GM19025 (cell line): ENCODE data around the gene GGTLC2.

Source experiments
- ATAC-seq: cut with Tn5 transposase; IDR thresholded peaks from one replicate; pipeline ENCODE4 v1.9.1; 2021; ENCODE audit warnings: mild to moderate bottlenecking, low read depth, moderate library complexity; ENCODE audit not compliant: unreplicated experiment

GGTLC2 gene

GRCh38 chr22:22687638-22688500 is 43.5 kb downstream of the GGTLC2 start:
- ATAC-seq: no peak

- no peak for ATAC-seq
These were observed 45.4 kb downstream of the GGTLC2 start for GRCh38 chr22:22689621-22690345.

- ATAC-seq: no peak
These were observed 46.6 kb downstream of the GGTLC2 start for GRCh38 chr22:22691055-22691454.

- no peak for ATAC-seq
These were observed 47.6 kb downstream of the GGTLC2 start for GRCh38 chr22:22691716-22692701.

- ATAC-seq: no peak
These were observed 48.5 kb downstream of the GGTLC2 start for GRCh38 chr22:22692707-22693530.

DNA sequence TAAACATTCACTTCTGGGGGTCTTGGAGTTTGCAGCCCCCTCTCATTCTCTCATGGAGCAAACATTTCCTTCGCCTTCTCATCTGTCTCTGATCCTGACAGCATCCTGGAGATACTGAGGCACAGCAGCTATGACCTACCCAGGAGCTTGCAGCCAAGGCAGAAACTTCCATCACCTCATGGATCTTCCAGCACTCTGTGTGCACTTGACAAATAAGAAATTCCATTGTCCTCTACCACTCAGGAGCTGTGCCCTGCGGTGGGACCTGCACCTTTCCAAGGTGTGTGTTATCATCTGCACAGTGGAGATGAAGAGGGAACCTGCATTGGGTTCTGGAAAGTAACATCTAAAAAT is 49.1 kb downstream of the GGTLC2 start:
- no peak for ATAC-seq

DNA sequence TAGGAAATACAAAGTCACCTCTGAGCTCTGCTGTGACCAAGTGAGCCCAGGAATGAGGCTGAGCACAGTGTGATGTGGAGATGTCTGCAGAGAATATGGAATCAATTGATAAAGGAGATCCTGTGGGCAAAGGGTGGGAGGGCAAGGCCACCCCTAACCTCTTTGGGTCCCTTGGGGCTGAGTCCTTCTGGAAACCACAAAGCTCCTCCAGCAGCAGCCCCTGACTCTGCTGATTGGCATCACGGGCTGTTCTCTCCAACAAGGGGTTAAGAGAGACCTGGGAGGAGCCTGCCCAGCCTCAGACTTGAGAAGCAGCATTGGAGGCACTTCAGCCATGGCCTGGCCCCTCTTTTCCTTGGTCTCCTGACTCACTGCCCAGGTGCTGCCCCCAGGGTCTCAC is 49.7 kb downstream of the GGTLC2 start:
- no peak for ATAC-seq

GRCh38 chr22:22696104-22696503 is 51.7 kb downstream of the GGTLC2 start:
- ATAC-seq: no peak
